Natural killer cell (primary cell): ENCODE results near the gene ACTN2. TPM values are rescaled to one million over a fixed set of nuclear protein-coding genes. Genes with fewer than 3 reads are reported as not detected.
A peak's percentile ranks its signal among the peaks of the same experiment; 100 is the strongest.

Source experiments
- ATAC-seq, 3 donors: fragments of 150-1000 bp in 2 of 3; fragments of 200-7000 bp in 1 of 3; cut with Tn5 transposase; 1 replicate in 1 of 3; 2 replicates in 2 of 3; pipeline ENCODE4 v1.10.0; 2021; ENCODE audit warnings: mild to moderate bottlenecking in 2 of 3, moderate library complexity in 2 of 3
- DNase-seq, 2 donors: peaks; one replicate each; pipeline versions ENCODE4 v3.0.0 to v3.0.0-alpha.2; 2013 to 2021; ENCODE audit warnings: mixed read lengths in 1 of 2
- H3K27ac ChIP-seq: one replicate; pipeline ENCODE4 v1.5.1; 2013; ENCODE audit warnings: mild to moderate bottlenecking, low read length
- H3K27me3 ChIP-seq: one replicate; pipeline ENCODE4 v1.6.1; 2013; ENCODE audit warnings: low read length; ENCODE audit not compliant: control insufficient read depth, insufficient read depth
- H3K36me3 ChIP-seq: one replicate; pipeline ENCODE4 v1.6.1; 2013; ENCODE audit warnings: low read length; ENCODE audit not compliant: control insufficient read depth, insufficient read depth
- H3K4me1 ChIP-seq: one replicate; pipeline ENCODE4 v1.6.1; 2013; ENCODE audit warnings: low read length; ENCODE audit not compliant: control insufficient read depth, insufficient read depth
- H3K4me3 ChIP-seq: one replicate; pipeline ENCODE4 v1.5.1; 2013; ENCODE audit warnings: low read length
- H3K9me3 ChIP-seq: one replicate; pipeline ENCODE4 v1.6.1; 2013; ENCODE audit warnings: low read length; ENCODE audit not compliant: control insufficient read depth, insufficient read depth
- H3K27ac Mint-ChIP-seq, 2 donors: one replicate each; pipeline ENCODE4 v1.8.0; 2022; ENCODE audit warnings: mild to moderate bottlenecking in 2 of 2, mixed read lengths in 2 of 2, moderate library complexity in 1 of 2
- H3K27me3 Mint-ChIP-seq, 2 donors: one replicate each; pipeline ENCODE4 v1.8.0; 2022; ENCODE audit warnings: low read depth in 2 of 2, mixed read lengths in 2 of 2
- H3K36me3 Mint-ChIP-seq: one replicate; pipeline ENCODE4 v1.8.0; 2022; ENCODE audit warnings: mixed read lengths
- H3K4me1 Mint-ChIP-seq, 2 donors: one replicate each; pipeline ENCODE4 v1.8.0; 2022; ENCODE audit warnings: mixed read lengths in 2 of 2
- H3K4me3 Mint-ChIP-seq: one replicate; pipeline ENCODE4 v1.8.0; 2022; ENCODE audit warnings: mild to moderate bottlenecking, moderate library complexity, mixed read lengths
- H3K9me3 Mint-ChIP-seq, 2 donors: one replicate each; pipeline ENCODE4 v1.8.0; 2022; ENCODE audit warnings: mixed read lengths in 2 of 2
- WGBS: methylation state at CpG from one replicate; pipeline ENCODE4 v1.1.7; 2013; ENCODE audit warnings: missing lambda C conversion rate; ENCODE audit not compliant: insufficient coverage; 5-methylcytosine and 5-hydroxymethylcytosine counted together
- intact Hi-C: fragments of 100-400 bp; cut with micrococcal nuclease; formaldehyde crosslinking; loops from one replicate; pipeline ENCODE4 v1.14.2; 2022
- total RNA-seq, 4 donors: library from RNA; stranded (reverse); fragments of 120-200 nt in 1 of 4; gene quantifications; one replicate each; pipeline versions ENCODE4 v1.2.3 to v1.2.4, GENCODE V29; 2013 to 2022
- TF ChIP-seq, protein P1 (sequence below): fragments of 200-600 bp; IDR thresholded peaks from one replicate; pipeline ENCODE4 v1.8.0; 2022; ENCODE audit warnings: antibody characterized with exemption

Gene ACTN2
- total RNA-seq, 3 donors from 2014 or later (not counting 1 experiment from before 2014, with no cell fraction given) = not detected

DNA sequence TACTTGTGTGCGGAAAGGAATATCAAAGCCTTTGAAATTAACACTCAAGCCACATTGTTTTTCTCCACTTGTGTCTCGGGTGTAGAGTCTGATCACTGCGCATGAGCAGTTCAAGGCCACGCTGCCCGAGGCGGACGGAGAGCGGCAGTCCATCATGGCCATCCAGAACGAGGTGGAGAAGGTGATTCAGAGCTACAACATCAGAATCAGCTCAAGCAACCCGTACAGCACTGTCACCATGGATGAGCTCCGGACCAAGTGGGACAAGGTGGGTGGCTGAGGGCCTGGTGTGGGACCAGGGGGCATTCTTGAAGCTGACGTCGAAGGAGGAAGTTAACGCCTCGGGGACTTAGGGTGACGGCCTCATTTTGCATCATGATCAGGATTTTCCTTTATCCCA is 65.1 kb downstream of the ACTN2 start:
- H3K9me3 ChIP-seq = no peaks in the 10 kb centered on the region
- peaks cover 7 to 9% of the 10 kb centered on the region in 2 donors for H3K27me3 Mint-ChIP-seq
- no peaks in the 10 kb centered on the region for H3K9me3 Mint-ChIP-seq
- H3K4me1 Mint-ChIP-seq = no peaks in the 10 kb centered on the region
- H3K36me3 ChIP-seq = no peaks in the 10 kb centered on the region
- intact Hi-C loops = no loop called here
- no peaks in the 10 kb centered on the region for H3K4me1 ChIP-seq
- no peaks in the 10 kb centered on the region for H3K27me3 ChIP-seq
- 85% methylated on average over 16 of the region's 16 CpGs for WGBS
- no peaks in the 10 kb centered on the region for H3K36me3 Mint-ChIP-seq
- H3K4me3 ChIP-seq = no peak overlapping the region
- DNase-seq (no peak), ATAC-seq (no peak)
- H3K27ac Mint-ChIP-seq = no peak overlapping the region
- TF ChIP-seq, protein P1, sequence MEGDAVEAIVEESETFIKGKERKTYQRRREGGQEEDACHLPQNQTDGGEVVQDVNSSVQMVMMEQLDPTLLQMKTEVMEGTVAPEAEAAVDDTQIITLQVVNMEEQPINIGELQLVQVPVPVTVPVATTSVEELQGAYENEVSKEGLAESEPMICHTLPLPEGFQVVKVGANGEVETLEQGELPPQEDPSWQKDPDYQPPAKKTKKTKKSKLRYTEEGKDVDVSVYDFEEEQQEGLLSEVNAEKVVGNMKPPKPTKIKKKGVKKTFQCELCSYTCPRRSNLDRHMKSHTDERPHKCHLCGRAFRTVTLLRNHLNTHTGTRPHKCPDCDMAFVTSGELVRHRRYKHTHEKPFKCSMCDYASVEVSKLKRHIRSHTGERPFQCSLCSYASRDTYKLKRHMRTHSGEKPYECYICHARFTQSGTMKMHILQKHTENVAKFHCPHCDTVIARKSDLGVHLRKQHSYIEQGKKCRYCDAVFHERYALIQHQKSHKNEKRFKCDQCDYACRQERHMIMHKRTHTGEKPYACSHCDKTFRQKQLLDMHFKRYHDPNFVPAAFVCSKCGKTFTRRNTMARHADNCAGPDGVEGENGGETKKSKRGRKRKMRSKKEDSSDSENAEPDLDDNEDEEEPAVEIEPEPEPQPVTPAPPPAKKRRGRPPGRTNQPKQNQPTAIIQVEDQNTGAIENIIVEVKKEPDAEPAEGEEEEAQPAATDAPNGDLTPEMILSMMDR = no peak
- H3K4me3 Mint-ChIP-seq = no peak overlapping the region
- no peak overlapping the region for H3K27ac ChIP-seq

DNA sequence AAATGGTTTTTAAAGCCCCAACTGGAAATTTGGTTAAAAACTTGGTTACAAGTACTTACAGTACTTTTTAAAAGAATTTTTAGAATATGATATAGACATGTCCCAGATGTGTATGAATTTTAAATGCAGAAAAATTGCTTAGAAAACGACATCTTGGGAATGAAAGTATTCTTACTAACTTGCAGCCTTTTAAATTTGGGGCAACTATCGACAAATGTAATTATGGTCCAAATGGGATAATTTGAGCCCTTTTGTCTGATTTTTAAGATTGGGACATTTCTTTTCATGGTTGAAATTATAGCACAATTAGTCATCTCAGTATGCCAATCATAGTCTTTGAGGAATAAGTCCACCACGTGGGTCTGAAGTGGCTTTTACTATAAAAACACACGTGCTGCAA is 65.6 kb downstream of the ACTN2 start:
- ATAC-seq = no peak

GRCh38 chr1:236753516-236753915 is 67.2 kb downstream of the ACTN2 start:
- intact Hi-C loops = no loop called here

More for the DNA sequence above, 65.6 kb downstream of the ACTN2 start:
- Mint-ChIP-seq H3K36me3 (no peaks in the 10 kb centered on the region), H3K27ac (no peak overlapping the region), H3K27me3 (peaks cover 7 to 9% of the 10 kb centered on the region in 2 donors), H3K4me3 (no peak overlapping the region), H3K4me1 (no peaks in the 10 kb centered on the region), H3K9me3 (no peaks in the 10 kb centered on the region)
- intact Hi-C loops = no loop called here
- Histone ChIP-seq H3K27me3 (no peaks in the 10 kb centered on the region), H3K4me1 (no peaks in the 10 kb centered on the region), H3K36me3 (no peaks in the 10 kb centered on the region), H3K4me3 (no peak overlapping the region), H3K27ac (no peak overlapping the region), H3K9me3 (no peaks in the 10 kb centered on the region)
- no peak for DNase-seq
- 83% methylated on average over 4 of the region's 4 CpGs for WGBS
- TF ChIP-seq, protein P1 = no peak

GRCh38 chr1:236753964-236754363 is 67.7 kb downstream of the ACTN2 start:
- intact Hi-C loops = no loop called here
- no peaks in the 10 kb centered on the region for H3K36me3 ChIP-seq
- H3K4me3 ChIP-seq = no peak overlapping the region
- no peak overlapping the region for H3K27ac ChIP-seq
- no peaks in the 10 kb centered on the region for H3K9me3 ChIP-seq
- no peak for ATAC-seq
- no peak for DNase-seq
- TF ChIP-seq, protein P1 = no peak
- H3K27me3 Mint-ChIP-seq = peaks cover 7% of the 10 kb centered on the region in 2 donors
- no peak overlapping the region for H3K4me3 Mint-ChIP-seq
- H3K4me1 ChIP-seq = no peaks in the 10 kb centered on the region
- H3K9me3 Mint-ChIP-seq = no peaks in the 10 kb centered on the region
- H3K4me1 Mint-ChIP-seq = no peaks in the 10 kb centered on the region
- H3K36me3 Mint-ChIP-seq = no peaks in the 10 kb centered on the region
- H3K27me3 ChIP-seq = no peaks in the 10 kb centered on the region
- H3K27ac Mint-ChIP-seq = no peak overlapping the region
- 90% methylated on average over 14 of the region's 14 CpGs for WGBS

More at GRCh38 chr1:236753516-236753915, 67.2 kb downstream of the ACTN2 start:
- DNase-seq (peak in 1 of 2 donors; percentile 16), ATAC-seq (no peak)
- TF ChIP-seq, protein P1 = no peak
- no peaks in the 10 kb centered on the region for H3K9me3 Mint-ChIP-seq
- H3K36me3 Mint-ChIP-seq = no peaks in the 10 kb centered on the region
- Histone ChIP-seq H3K36me3 (no peaks in the 10 kb centered on the region), H3K4me3 (no peak overlapping the region), H3K4me1 (no peaks in the 10 kb centered on the region), H3K27me3 (no peaks in the 10 kb centered on the region), H3K9me3 (no peaks in the 10 kb centered on the region), H3K27ac (no peak overlapping the region)
- peaks cover 7% of the 10 kb centered on the region in 2 donors for H3K27me3 Mint-ChIP-seq
- 72% methylated on average over 5 of the region's 5 CpGs for WGBS
- H3K4me3 Mint-ChIP-seq = no peak overlapping the region
- no peaks in the 10 kb centered on the region for H3K4me1 Mint-ChIP-seq
- no peak overlapping the region for H3K27ac Mint-ChIP-seq
